ENCODE results near the gene BCAS3.

BCAS3 gene

DNA sequence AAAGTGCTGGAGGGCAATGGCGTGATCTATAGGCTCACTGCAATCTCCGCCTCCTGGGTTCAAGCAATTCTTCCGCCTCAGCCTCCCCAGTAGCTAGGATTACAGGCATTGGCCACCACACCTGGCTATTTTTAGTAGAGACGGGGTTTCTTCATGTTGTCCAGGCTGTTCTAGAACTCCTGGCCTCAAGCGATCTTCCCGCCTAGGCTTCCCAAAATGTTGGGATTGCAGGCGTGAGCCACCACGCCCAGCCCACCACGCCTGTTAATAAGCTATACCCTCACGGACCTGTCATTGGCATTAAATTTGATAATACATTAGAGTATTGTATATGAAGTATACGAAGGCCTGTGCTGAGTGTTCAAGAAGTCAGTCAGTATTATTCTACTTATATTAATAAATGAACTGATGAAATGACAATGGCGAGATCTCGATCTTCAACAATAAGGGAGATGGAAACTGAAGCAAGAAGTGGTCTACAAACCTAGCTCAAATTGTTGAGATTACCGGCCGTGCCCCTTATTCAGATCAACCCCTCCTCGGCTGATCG, 818 bp upstream of the BCAS3 start:
- DNase-seq = no peak

DNA sequence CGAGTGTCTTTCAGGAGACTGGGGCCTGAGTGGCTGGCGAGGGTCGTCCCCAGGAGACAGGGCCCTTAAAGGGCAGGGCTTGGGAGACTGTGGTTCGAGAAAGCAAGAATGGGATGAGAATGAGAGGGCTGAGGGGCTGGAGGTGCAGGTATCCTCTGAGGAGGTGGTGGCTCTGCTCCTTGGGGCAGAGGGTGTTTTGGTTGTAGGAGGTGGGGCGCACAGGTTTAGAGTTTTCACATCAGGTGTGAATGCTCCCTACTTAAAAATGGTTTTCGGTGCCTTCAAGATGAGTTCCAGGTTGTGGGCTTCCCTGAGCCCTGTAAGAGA, 430 bp downstream of the BCAS3 start:
- no peak for DNase-seq

DNA sequence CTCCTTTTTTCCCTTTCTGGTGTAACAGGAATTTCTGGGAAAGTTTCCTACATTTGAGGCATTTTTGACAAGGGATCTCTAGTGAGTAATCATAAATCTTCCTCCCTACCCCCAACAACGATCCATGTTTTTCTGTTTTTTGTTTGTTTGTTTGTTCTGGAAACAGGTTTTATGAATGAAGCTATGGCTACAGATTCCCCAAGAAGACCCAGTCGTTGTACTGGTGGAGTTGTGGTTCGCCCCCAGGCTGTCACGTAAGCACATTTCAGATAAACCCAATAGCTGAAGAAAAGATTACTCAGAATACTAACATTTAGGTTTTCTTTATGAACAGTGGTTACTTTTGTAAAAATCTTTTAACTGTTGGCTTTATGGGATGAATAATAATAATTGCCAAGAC, 1.6 kb downstream of the BCAS3 start:
- DNase-seq = no peak

DNA sequence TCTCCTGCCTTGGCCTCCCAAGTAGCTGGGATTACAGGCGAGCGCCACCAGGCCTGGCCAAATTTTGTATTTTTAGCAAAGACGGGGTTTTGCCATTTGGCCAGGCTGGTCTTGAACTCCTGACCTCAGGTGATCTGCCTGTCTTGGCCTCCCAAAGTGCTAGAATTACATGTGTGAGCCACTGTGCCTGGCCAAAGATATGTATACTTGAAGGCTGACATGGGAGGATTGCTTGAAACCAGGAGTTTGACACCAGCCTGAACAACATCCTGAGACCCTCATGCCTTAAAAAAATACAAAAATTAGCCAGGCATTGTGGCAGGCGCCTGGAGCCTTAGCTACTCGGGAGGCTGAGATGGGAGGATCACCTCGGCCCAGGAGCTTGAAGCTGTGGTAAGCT, 3.1 kb downstream of the BCAS3 start:
- DNase-seq = no peak

DNA sequence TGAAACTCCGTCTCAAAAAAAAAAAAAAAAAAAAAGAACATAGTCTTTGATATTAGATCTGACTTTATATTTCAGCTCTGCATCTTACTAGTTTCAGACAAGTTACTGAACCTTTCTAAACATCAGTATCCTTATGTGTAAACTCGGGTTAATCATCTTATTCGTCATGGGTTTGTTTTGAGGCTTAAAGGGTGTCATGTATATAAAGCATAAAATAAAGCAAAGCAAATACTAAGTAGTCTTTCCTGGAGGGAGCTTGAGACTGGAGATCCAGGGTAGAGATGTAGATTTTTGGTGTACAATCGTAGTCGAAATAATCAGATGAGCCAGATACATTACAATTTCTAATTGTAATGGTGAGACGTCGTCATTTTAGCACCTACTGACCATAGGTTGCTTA, 7.8 kb downstream of the BCAS3 start:
- no peak for DNase-seq

DNA sequence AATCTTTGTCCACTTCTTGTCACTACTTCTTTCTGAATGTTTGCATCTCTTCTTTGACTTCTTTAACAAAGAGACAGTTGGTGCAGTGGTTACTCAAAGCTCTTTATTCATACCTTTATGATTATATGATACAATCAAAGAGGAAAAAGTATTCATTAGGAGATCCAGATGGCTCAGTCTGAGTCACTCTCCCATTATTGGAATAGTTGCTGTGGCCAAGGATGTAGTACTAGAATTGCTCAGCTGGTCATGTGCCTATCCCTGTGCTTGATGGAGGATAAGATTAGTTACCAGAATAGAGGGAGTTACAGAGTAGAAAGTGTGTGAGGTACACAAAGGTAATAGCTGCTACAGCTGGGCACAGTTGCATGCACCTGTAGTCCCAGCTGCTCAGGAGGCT, 18.3 kb downstream of the BCAS3 start:
- peak; percentile 20 for DNase-seq

DNA sequence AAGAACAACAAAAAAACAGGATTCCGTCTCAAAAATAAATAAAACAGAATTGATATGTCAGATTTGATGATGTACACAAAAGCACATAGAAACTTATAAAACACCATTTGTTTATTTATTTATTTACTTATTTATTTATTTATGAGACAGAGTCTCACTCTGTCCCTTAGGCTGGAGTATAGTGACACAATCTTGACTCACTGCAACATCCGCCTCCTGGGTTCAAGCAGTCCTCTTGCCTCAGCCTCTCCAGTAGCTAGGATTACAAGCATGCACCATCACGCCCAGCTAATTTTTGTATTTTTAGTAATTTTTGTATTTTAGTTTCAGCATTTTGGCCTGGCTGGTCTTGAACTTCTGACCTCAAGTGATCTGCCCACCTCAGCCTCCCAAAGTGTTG, 21.4 kb downstream of the BCAS3 start:
- DNase-seq = no peak

DNA sequence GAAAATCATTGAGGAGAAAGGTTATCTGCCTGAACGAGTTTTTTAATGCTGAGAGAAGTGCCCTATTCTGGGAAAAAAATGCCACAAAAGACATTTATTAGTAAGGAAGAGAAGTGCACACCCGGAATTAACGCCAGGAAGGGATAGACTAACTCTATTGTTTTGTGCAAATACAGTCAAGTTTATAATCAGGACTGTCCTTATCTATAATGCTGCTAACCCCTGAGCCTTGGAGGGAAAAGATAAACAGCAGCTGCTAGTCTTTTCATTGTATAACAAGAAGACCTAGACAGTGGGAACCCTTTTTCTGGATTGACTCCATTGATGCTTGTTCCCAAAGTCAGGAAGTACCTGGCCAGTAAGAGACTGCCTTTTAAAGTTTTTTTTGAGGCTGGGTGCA, 26.5 kb downstream of the BCAS3 start:
- DNase-seq = no peak

DNA sequence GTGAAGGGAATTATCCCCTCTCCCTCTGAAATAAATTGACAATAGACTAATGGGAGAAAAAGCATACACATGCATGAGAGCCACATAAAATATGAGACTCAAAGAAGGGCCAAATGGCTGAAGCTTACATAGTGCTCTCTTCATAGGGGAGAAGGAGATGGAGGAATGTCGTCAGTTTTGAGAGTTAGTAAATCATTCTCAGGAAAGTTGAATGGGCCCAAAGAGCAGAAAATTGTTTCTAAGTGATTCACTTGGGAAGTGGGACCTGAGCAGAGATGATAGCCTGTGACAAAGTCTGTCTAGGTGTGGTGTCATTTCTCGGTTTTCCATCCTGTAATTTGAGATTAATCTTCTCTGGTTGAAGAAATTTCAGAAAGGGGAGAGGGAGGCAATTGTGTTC, 35.0 kb downstream of the BCAS3 start:
- no peak for DNase-seq

DNA sequence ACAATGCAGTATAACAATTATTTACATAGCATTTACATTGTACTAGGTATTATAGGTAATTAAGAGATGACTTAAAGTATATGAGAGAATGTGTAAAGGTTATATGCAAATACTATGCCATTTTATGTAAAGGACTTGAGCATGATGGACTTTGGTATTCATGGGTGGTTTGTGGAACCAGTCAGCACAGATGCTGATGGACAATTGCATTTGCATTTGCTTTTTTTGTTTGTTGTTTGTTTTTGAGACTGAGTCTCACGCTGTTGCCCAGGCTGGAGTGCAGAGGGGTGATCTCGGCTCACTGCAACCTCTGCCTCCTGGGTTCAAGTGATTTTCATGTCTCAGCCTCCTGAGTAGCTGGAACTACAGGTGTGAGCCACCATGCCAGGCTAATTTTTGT, 36.0 kb downstream of the BCAS3 start:
- DNase-seq = no peak

DNA sequence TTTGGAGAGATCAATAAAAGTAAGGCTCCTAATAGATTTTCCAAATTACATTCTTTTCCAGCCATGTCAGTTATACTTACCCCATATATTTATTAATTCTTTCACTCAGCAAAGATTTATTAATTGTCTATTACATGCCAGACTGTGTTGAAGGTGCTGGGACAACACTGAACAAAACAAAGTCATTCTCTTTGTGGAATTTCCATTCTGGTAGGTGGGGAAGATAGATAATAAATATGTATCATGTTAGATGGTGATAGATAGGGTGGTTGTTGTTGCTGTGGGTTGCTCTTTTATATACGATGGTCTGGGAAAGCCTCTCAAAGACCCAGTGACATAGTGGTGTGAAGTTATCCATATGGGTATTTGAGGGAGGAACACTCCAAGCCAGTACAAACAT, 39.1 kb downstream of the BCAS3 start:
- DNase-seq = no peak

DNA sequence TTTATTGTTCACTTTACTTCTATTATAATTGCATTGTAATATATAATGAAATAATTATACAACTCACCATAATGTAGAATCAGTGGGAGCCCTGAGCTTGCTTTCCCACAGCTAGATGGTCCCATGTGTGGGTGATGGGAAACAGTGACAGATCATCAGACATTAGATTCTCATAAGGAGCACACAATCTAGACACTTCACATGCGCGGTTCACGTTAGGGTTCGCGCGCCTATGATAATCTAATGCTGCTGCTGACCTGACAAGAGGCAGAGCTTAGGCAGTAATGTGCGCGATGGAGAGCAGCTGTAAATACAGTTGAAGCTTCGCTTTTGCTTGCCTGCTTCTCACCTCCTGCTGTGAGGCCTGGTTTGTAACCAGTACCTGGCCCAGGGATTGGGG, 40.2 kb downstream of the BCAS3 start:
- no peak for DNase-seq

DNA sequence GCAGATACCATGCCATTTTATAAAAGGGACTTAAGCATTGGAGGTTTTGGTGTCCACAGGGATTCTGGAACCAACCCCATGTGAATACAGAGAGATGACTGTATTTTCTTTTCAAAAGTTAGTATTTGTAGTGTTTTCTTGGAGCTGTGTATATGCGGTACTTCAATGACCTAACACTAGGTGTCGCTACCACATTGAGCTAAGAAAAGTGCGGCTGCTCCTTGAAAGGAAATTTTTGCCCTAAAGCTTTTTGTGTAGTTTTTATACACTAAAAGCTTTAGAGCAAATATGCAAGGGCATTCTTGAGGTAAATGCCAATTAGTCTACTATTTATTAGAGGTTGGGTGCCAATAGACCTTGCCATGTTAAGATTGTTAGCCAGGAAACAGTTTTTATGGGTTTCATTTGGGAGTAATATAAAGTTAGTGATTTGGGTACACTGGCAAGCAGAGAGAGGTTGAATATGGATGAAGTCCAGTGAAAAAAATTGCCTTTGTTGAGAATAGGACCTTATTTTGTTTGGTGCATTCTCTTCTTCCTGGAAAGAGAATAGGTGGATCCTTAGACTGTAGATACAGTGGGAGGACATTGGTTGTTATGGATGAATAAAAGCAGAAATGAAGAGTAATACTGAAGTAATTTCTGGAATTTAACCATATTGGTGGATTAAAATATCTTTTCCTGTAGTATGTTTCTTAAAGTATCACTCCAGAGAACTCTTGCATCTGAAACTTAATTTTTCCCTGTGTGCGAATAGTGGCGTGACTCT, 43.3 kb downstream of the BCAS3 start:
- DNase-seq = peak; percentile 62

DNA sequence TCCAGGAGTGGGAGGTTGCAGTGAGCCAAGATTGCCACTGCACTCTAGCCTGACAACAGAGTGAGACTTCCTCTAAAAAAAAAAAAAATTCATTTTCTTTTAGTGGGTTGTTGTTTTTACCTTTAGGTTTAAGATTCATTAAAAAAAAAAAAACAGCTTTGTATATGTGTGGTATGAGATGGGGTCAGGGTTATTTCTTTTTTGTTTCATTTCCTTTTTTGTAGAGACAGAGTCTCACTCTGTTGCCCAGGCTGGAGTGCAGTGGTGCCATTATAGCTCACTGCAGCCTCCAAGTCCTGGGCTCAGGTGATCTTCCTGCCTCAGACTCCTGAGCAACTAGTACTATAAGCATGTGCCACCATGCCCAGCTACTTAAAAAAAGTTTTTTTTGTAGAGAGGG, 47.0 kb downstream of the BCAS3 start:
- DNase-seq = no peak

DNA sequence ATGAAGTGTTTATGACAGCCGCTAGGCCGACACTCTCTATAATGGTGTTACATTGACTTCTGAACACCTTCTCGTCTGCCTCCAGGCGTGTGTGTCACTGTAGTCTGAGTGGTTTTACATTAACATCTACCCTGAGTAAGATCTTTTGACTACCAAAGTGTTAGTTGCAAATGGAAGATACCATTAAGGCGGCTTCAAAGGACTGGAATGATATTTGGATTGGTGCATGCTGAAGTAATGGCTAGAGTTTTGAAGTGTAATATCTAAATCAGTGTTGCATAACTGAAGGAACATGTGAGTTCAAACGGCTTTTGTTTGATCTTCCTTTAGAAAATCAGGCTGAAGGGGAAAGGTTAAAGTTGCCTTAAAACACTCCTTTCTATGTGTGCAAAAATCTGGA, 52.2 kb downstream of the BCAS3 start:
- no peak for DNase-seq

DNA sequence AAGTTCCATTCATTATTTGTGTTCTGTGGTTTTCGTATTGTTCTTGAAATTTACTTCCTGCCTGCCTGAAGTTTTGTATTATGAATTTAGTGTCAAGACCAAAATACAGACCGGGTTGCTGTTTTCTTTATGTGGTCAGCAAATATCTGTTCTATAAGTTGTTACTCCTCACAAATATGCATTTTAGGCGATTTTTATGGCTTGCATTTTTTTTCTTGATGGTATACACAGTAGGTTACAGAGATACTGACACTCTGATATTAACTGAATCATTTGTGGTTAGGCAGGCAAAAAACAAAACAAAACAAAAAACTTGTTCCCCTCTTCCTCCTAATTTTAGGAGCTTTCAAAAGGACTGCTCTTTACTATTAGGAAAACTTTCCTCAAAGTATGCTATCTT, 52.6 kb downstream of the BCAS3 start:
- no peak for DNase-seq

DNA sequence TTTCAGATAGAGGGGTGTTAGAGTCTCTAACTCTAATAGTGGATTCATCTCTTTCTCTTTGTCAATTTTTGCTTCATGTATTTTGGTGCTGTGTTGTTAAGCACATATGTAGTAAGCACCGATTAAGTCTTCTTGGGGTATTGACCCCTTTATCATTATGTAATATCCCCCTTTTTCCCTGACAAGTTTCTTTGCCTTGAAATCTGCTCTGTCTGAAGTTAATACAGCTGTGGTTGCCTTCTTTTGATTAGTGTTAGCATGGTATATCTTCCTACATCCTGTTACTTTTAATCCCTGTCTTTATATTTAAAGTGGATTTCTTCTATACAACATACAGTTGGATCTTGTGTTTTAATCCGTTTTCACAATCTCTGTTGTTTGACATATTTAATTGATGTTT, 60.6 kb downstream of the BCAS3 start:
- no peak for DNase-seq

DNA sequence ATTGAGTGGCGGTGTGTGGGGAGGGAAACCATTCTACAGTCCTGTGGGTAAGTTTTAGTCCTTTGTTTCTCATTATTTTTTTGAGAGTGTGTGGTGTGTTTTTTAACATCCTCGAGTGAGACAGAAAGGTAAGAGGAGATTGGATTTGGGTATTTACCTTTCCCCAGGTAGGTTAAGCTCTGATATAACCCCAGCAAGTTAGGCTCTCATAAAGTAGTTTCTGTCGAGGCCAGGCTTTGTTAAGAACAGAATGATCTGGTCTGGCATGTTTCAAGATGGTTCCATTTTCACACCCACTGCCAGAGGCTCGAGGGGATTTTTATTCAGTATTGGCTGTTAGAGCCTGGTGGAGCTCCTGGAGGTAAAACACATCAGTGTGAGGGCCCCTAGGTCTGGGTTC, 62.9 kb downstream of the BCAS3 start:
- DNase-seq = no peak

DNA sequence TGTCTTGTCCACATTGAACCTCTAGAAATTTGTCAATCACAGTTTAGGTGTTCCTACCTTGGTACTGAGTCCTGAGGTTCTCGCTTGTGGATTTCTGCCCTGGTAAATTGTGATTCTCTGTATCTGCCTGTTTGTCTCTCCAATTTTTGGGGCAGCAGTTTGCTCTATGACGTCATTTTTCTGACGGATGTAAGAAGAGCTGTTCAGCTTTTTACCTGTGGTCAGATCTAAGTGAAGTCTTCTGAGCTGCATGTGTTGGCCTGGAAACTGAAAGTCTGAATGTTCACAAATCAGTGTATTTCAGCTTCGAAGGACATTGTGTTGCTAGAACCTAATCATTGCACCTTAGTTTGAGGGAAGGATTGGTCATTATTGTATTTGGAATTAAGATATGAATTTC, 63.4 kb downstream of the BCAS3 start:
- DNase-seq = no peak

DNA sequence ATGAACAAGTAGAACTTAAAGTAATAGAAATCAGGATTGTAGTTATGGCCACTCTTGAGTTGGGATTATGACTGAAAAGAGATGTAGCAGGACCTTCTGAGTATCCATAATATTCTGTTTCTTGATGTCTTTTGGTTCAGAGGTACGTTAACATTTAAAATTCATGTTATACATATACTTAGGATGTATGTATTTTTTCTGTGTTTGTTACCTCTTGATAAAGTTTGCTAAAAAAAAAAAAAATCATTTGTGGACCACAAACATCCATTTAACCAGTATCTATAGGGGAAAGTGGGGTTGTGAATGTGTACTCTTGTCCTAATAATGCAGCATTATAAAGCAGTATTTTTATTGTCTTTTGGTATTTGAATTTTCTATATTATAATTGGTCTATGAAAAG, 65.6 kb downstream of the BCAS3 start:
- no peak for DNase-seq

DNA sequence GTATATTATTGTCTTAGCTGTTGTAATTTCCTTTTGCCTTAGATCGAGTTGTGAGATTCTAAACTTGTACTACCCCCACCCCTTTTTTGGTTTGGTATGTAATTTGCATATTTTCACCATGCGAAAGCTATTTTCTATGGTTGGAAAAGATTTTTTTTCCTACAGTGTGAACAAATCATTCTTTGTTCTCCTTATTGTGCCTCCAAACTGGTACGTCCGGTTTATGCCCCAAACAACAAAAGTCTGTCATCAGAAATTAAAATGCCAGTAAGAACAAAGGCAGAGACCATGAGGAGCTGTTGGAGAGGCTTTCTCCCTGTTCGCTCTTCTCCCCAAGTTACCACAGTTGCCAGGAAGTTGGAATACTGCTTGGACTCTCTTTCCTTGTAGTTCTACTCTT, 66.1 kb downstream of the BCAS3 start:
- no peak for DNase-seq

DNA sequence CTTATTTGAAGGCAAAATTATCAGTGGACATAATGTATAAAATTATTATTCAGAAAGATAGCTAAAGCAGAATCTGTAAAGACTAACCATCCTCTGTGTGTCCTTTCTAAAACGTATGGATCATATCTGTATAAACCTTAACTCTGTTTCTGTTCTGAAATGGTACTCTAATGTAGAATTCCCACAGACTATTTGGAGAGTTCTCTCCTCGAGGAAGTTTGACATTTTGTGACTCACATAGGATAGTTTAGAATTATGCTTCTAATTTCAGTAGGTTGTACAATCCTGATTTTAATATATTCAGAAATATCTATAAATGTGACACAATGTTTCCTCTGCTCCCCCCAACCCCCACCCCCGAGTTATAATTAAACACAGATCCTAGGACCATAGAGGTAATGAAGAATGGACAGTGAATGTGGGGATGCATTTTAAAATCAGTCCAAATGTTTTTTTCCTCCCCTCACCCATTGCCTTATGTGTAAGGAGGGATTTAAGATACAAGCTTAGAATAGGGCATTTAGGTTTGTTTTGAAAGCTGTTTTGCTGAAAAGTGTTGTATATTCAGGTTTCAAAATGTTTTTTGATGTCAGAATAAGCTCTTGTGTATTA, 66.8 kb downstream of the BCAS3 start:
- no peak for DNase-seq

DNA sequence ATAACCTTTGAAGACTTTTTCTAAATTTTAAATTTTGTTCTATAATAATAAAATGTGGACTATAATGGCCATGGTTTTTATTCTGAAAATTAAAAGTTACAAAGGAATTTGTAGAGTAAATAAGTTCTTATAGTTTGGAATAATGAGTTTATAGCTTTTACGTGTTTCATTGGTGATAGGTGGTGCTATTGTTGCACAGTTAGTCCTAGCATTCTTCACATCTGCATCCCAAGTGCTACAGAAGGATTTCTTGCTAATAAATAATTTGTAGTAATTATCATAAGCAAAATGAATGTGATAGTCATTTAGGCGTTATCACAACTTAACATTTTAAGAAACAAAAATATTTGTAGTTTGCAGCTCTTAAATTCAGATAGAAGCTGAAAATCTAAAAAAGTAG, 67.9 kb downstream of the BCAS3 start:
- DNase-seq = no peak

DNA sequence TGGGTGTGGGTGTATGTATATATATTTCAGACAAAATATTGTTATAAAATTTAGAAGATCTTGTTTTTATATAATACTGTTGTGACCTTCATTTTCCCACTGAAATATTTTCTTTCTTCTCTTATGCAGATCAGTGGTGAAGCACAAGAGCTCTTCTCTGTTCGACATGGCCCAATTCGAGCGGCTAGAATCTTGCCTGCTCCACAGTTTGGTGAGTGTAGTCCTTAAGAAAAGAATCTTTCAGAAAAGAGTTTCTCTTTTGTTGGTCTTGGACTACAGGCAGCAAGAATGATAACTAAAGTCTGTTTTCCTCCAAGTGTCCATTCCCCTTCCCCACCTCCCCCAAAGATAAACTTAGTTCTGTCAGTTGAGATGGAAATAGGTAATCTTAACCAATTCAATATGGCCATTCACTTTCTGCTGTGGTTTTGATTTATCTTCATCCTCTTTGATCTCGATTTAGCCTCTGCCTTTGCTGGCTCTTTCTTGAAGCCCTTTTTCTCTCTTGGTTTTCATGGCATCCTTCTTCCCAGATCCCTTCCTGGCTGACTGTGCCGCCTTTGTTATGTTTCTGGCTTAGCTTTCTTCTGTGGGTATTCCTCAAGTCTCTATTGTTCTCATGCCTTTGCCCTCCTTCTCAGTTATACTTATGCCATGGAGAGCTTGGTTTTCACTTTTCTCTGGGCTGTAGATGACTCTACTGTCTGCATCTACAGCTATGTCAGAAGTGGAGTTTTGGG, 69.6 kb downstream of the BCAS3 start:
- DNase-seq = no peak

Data from activated CD4-positive, alpha-beta T cell treated with anti-CD3 and anti-CD28 coated beads, Interleukin-2, Interleukin-6, amounts not matched to agents 100 ng/mL and 50 ng/mL, durations not matched to agents 16 hours and 8 hours (primary cell).